ENCODE data around the gene MBD3L1.

GRCh38 chr19:8866344-8866743, 34.2 kb downstream of the MBD3L1 start:
- TF ChIP-seq NFE2L2 (IDR thresholded peaks at IDR 0.05; ENCODE audit: low read depth, low read length) (no peak), CTCF (conservative IDR thresholded peaks at IDR 0.05; ENCODE audit: low read depth, low read length) (no peak), RAD21 (IDR thresholded peaks at IDR 0.05; ENCODE audit: low read length) (no peak), POLR2A (IDR thresholded peaks at IDR 0.05; ENCODE audit: low read depth, low read length) (no peak), USF2 (IDR thresholded peaks at IDR 0.05; ENCODE audit: low read depth, low read length) (no peak), MAFK (IDR thresholded peaks at IDR 0.05; ENCODE audit: low read depth, low read length) (no peak), CHD1 (IDR thresholded peaks at IDR 0.05; ENCODE audit: low read depth, low read length) (no peak), RCOR1 (IDR thresholded peaks at IDR 0.05; ENCODE audit: insufficient replicate concordance, low read length) (no peak), SMC3 (IDR thresholded peaks at IDR 0.05; ENCODE audit: low read depth, low read length) (no peak), CEBPB (IDR thresholded peaks at IDR 0.05; ENCODE audit: low read depth, low read length) (no peak)
